ENCODE results near the gene PINK1. TPM values are rescaled to one million over a fixed set of nuclear protein-coding genes. Genes with fewer than 3 reads are reported as not detected.

The PINK1 gene
- total RNA-seq, 1 experiment from 2014 or later: 129 TPM

DNA sequence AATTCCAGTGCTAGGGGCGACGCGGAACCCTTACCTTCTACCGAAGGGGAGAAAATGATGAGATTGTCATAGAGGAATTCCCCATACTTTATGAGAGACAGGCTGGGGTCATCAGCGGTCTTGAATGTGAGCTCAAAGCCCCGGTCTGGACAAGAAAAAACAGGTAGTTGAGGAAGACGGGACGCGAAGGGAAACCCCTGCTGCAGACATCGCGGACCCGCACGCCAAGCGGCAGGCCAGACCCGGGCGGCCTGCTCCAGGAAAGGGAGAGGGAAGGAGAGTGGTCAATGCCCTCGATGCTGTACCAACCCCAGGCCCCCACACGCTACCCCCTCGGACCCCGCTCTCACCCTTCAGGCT lies 27.6 kb downstream of the PINK1 start:
- Histone ChIP-seq H3K27ac (ENCODE audit: low read length) (peak overlapping the region; percentile 24; the same call in 1 of the 2 replicates), H4K20me1 (ENCODE audit: low read length) (0 out of 2 replicates have a peak, but pooled peaks cover 5% of the 10 kb centered on the region), H3K36me3 (ENCODE audit: low read depth, low read length) (peaks cover 25% of the 10 kb centered on the region; the same call in 1 of the 2 replicates), H3K79me2 (ENCODE audit: low read length) (peaks cover 54% of the 10 kb centered on the region), H3K9ac (ENCODE audit: low read length) (peak overlapping the region; percentile 96), H3K9me2 (replicated peaks; ENCODE audit: low read length) (no peaks in the 10 kb centered on the region), H3K4me2 (ENCODE audit: low read length) (peak overlapping the region; percentile 95), H3K4me3 (ENCODE audit: low read length) (peak overlapping the region; percentile 97), H3K4me1 (ENCODE audit: insufficient read depth, low read length) (peaks cover 8% of the 10 kb centered on the region; the same call in 1 of the 2 replicates), H3K27me3 (ENCODE audit: low read length) (no peaks in the 10 kb centered on the region), H3K9me3 (ENCODE audit: low read length) (no peaks in the 10 kb centered on the region), H3F3A (ENCODE audit: low read length, unreplicated experiment) (no peaks in the 10 kb centered on the region), H2AFZ (ENCODE audit: low read length) (peak overlapping the region; percentile 72)
- no TSS peak for BruUV-seq (replicated peaks)
- DNase-seq (no peak), ATAC-seq (no peak; the same call in 1 of the 2 replicates)
- intact Hi-C loops (cut with micrococcal nuclease): loop anchor here (5.0 kb wide), 1 partner anchor 126 kb away; the partner anchor contains the start of gene HP1BP3
- ChIA-PET POLR2A (ENCODE audit: unreplicated experiment) (interaction anchor here (0.7 to 1.0 kb wide), 2 partner anchors 27 to 154 kb away, joined by 4 read pairs; no protein-coding TSS in a partner anchor), CTCF (no interaction called here)
- TF ChIP-seq EZH2 (IDR thresholded peaks at IDR 0.05; ENCODE audit: low read length, unreplicated experiment) (no peak), EZH2phosphoT487 (IDR thresholded peaks at IDR 0.05; ENCODE audit: borderline replicate concordance, low read length) (no peak), CTCF (conservative IDR thresholded peaks at IDR 0.05; ENCODE audit: low read depth, low read length) (no peak)

DNA sequence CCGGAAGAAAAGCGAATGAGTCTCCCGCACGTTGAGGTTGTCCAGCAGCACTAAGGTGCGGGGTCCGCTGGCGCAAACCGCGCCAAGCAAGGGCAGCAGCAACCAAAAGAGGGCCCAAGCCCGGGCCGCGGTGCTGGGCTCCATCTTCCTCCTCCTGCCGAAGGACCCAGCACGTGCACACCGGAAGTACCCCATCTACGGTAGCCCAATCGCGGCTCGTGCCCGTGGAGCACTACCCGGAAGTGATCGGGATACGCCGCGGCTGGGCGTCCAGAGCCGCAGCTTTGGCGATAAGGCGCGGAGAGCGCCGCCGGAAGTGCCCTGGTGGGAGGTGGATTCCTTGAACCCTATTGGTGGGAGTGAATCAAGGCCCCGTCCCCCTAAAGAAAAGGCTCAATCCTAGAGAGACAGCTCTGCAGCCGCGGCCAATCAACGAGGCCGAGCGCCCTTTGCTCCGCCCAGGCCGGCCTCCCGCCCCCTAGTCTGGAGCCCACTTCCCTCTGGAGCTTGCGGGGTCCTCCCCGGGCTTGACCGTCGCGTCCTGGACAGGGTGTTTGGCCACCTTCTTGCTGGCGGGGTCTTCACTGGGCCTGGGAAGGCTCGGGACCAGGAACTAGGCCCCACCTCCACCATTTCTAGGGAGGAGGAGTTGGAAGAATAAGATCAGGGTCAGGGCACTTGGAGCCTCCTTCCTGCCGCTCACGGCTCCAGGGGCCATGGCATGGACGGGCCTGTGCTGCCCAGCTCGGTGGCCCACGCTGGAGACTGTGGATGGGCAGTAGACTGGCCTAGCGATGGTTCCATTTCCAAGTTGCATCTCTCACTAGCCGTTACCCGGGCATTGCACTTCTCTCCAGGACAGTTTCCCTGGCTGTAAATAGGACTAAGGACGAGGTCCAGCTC lies 28.2 kb downstream of the PINK1 start, which contains the start of gene DDOST:
TSS of gene DDOST (minus strand) at position 163 of the 903 bp plus-strand sequence. CDS start at position 144, 19 bp downstream.
- no peaks in the 10 kb centered on the region for H3K9me3 ChIP-seq (ENCODE audit: low read length)
- no peaks in the 10 kb centered on the region for H3K9me2 ChIP-seq (replicated peaks; ENCODE audit: low read length)
- peak within 1 kb of the TSS; percentile 95 for H3K4me2 ChIP-seq (ENCODE audit: low read length)
- peaks cover 8% of the 10 kb centered on the region; the same call in 1 of the 2 replicates for H3K4me1 ChIP-seq (ENCODE audit: insufficient read depth, low read length)
- H3K27ac ChIP-seq (ENCODE audit: low read length): peak within 1 kb of the TSS; percentile 24; the same call in 1 of the 2 replicates
- H3F3A ChIP-seq (ENCODE audit: low read length, unreplicated experiment): no peaks in the 10 kb centered on the region
- TF ChIP-seq EZH2 (IDR thresholded peaks at IDR 0.05; ENCODE audit: low read length, unreplicated experiment) (no peak), CTCF (conservative IDR thresholded peaks at IDR 0.05; ENCODE audit: low read depth, low read length) (peak; percentile 39; the same call in 1 of the 2 replicates)
- TSS peak; percentile 93 for BruUV-seq (replicated peaks)
- H3K9ac ChIP-seq (ENCODE audit: low read length): peak within 1 kb of the TSS; percentile 96
- H2AFZ ChIP-seq (ENCODE audit: low read length): peak within 1 kb of the TSS; percentile 72
- H3K36me3 ChIP-seq (ENCODE audit: low read depth, low read length): peaks cover 20% of the 10 kb centered on the region; the same call in 1 of the 2 replicates
- H3K79me2 ChIP-seq (ENCODE audit: low read length): peaks cover 47% of the 10 kb centered on the region
- intact Hi-C loops (cut with micrococcal nuclease): loop anchor here (5.0 kb wide), 1 partner anchor 126 kb away; the partner anchor contains the start of gene HP1BP3
- peak within 1 kb of the TSS; percentile 97 for H3K4me3 ChIP-seq (ENCODE audit: low read length)
- POLR2A ChIA-PET (ENCODE audit: unreplicated experiment): interaction anchor here (0.6 to 1.0 kb wide), 3 partner anchors 28 to 155 kb away, joined by 3 to 4 read pairs (median 4); partner anchors contain the start of gene CDA
- CTCF ChIA-PET: interaction anchor here (0.6 to 0.9 kb wide), 2 partner anchors 18 to 73 kb away, joined by 3 to 11 read pairs; partner anchors contain the start of gene CDA
- H3K27me3 ChIP-seq (ENCODE audit: low read length): no peaks in the 10 kb centered on the region
- DNase-seq (peak; percentile 99), ATAC-seq (peak; percentile 96)
- H4K20me1 ChIP-seq (ENCODE audit: low read length): no peaks in the 10 kb centered on the region
